CD4-positive, alpha-beta T cell (primary cell): ENCODE data around the gene OLFML3. TPM values are rescaled to one million over a fixed set of nuclear protein-coding genes. Genes with fewer than 3 reads are reported as not detected.

Experiments used
- ATAC-seq: fragments of 200-7000 bp; cut with Tn5 transposase; one replicate; pipeline ENCODE4 v1.10.0; 2022; ENCODE audit warnings: mild to moderate bottlenecking; ENCODE audit not compliant: poor library complexity
- CTCF ChIA-PET: fragments of 350-600 bp; sonication (Branson Sonifier 250); formaldehyde crosslinking; loops from one replicate; lab custom pipeline; 2021; ENCODE audit warnings: antibody characterized with exemption, inconsistent platforms; lab: Charles Lee
- POLR2A ChIA-PET: fragments of 350-600 bp; sonication (Branson Sonifier 250); formaldehyde crosslinking; loops from one replicate; lab custom pipeline; 2021; ENCODE audit warnings: antibody characterized with exemption, inconsistent platforms; lab: Charles Lee
- DNase-seq, 14 experiments: peaks; one replicate each; pipeline ENCODE4 v3.0.0-alpha.2; 2013 to 2020; ENCODE audit warnings: mixed read lengths in 2 of 14
- H3K27ac ChIP-seq, 2 donors: one replicate each; pipeline versions ENCODE4 v1.5.1 to v1.7.0; 2013; ENCODE audit warnings: low read length in 2 of 2, low read depth in 1 of 2, mild to moderate bottlenecking in 1 of 2
- H3K27me3 ChIP-seq, 2 experiments: 1 replicate in 1 of 2; 2 replicates in 1 of 2; pipeline versions ENCODE4 v1.6.1 to v1.7.0; 2013; ENCODE audit warnings: low read length in 2 of 2, control low read depth in 1 of 2, mild to moderate bottlenecking in 1 of 2, moderate library complexity in 1 of 2; ENCODE audit not compliant: insufficient read depth in 2 of 2, control insufficient read depth in 1 of 2
- H3K36me3 ChIP-seq: one replicate; pipeline ENCODE4 v1.6.1; 2013; ENCODE audit warnings: low read length, control low read depth; ENCODE audit not compliant: insufficient read depth
- H3K4me1 ChIP-seq: one replicate; pipeline ENCODE4 v1.6.1; 2013; ENCODE audit warnings: low read length, control low read depth; ENCODE audit not compliant: insufficient read depth
- H3K4me3 ChIP-seq: one replicate; pipeline ENCODE4 v1.5.1; 2013; ENCODE audit warnings: mild to moderate bottlenecking, low read length, moderate library complexity
- H3K9me3 ChIP-seq, 2 experiments: 1 replicate in 1 of 2; 2 replicates in 1 of 2; pipeline versions ENCODE4 v1.6.1 to v1.7.0; 2013; ENCODE audit warnings: low read length in 2 of 2, mild to moderate bottlenecking in 2 of 2, control low read depth in 1 of 2, moderate library complexity in 1 of 2; ENCODE audit not compliant: control insufficient read depth in 1 of 2, insufficient read depth in 1 of 2
- H3K27ac Mint-ChIP-seq: one replicate; pipeline ENCODE4 v1.8.0; 2020; ENCODE audit warnings: mixed read lengths
- H3K27me3 Mint-ChIP-seq: one replicate; pipeline ENCODE4 v1.8.0; 2021; ENCODE audit warnings: mixed read lengths
- H3K36me3 Mint-ChIP-seq: one replicate; pipeline ENCODE4 v1.8.0; 2021; ENCODE audit warnings: low read depth, mixed read lengths
- H3K4me1 Mint-ChIP-seq: one replicate; pipeline ENCODE4 v1.8.0; 2021; ENCODE audit warnings: low read depth, mixed read lengths
- H3K4me3 Mint-ChIP-seq: one replicate; pipeline ENCODE4 v1.8.0; 2020; ENCODE audit warnings: mild to moderate bottlenecking, mixed read lengths
- H3K9me3 Mint-ChIP-seq: one replicate; pipeline ENCODE4 v1.8.0; 2020; ENCODE audit warnings: mixed read lengths
- intact Hi-C, 2 experiments: fragments of 100-400 bp; cut with DNase I in 1 of 2; cut with micrococcal nuclease in 1 of 2; formaldehyde crosslinking; loops; one replicate each; pipeline versions ENCODE4 v1.15.1 to v1.9.0; 2023 to 2025; cut with DNase I, micrococcal nuclease
- total RNA-seq, 174 experiments: library from RNA in 2 of 174; stranded (reverse) in 2 of 174; gene quantifications; one replicate each; pipeline ENCODE4 v1.2.3 and lab custom pipeline; 2021 to 2026
- TF ChIP-seq, protein P1 (sequence below): fragments of 200-600 bp; IDR thresholded peaks from one replicate; pipeline ENCODE4 v1.8.0; 2022; ENCODE audit warnings: antibody characterized with exemption, mild to moderate bottlenecking

Gene OLFML3
- total RNA-seq, 2 experiments from 2014 or later: 0.30 to 0.31 TPM

DNA sequence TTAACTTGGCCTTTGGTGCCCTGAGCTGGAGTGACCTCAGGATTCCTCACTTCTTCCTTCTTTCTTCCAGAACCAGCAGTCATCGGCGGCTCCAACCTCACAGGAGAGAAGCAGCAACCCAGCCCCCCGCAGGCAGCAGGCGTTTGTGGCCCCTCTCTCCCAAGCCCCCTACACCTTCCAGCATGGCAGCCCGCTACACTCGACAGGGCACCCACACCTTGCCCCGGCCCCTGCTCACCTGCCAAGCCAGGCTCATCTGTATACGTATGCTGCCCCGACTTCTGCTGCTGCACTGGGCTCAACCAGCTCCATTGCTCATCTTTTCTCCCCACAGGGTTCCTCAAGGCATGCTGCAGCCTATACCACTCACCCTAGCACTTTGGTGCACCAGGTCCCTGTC, 6.3 kb upstream of the OLFML3 start:
- H3K27me3 ChIP-seq: no peaks in the 10 kb centered on the region
- H3K27ac ChIP-seq: no peak overlapping the region
- Mint-ChIP-seq H3K36me3 (peaks cover 95% of the 10 kb centered on the region), H3K9me3 (no peaks in the 10 kb centered on the region), H3K27me3 (no peaks in the 10 kb centered on the region), H3K4me3 (no peak overlapping the region), H3K4me1 (peaks cover 47% of the 10 kb centered on the region), H3K27ac (peak overlapping the region; percentile 61)
- intact Hi-C loops: loop anchor here in 1 of 2 experiments (5.0 kb wide), 1 partner anchor 36 kb away; no protein-coding TSS in a partner anchor
- H3K4me1 ChIP-seq: peaks cover 9% of the 10 kb centered on the region
- CTCF ChIA-PET: no interaction called here
- peaks cover 78% of the 10 kb centered on the region for H3K36me3 ChIP-seq
- TF ChIP-seq, protein P1, sequence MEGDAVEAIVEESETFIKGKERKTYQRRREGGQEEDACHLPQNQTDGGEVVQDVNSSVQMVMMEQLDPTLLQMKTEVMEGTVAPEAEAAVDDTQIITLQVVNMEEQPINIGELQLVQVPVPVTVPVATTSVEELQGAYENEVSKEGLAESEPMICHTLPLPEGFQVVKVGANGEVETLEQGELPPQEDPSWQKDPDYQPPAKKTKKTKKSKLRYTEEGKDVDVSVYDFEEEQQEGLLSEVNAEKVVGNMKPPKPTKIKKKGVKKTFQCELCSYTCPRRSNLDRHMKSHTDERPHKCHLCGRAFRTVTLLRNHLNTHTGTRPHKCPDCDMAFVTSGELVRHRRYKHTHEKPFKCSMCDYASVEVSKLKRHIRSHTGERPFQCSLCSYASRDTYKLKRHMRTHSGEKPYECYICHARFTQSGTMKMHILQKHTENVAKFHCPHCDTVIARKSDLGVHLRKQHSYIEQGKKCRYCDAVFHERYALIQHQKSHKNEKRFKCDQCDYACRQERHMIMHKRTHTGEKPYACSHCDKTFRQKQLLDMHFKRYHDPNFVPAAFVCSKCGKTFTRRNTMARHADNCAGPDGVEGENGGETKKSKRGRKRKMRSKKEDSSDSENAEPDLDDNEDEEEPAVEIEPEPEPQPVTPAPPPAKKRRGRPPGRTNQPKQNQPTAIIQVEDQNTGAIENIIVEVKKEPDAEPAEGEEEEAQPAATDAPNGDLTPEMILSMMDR: no peak
- POLR2A ChIA-PET: no interaction called here
- H3K9me3 ChIP-seq: no peaks in the 10 kb centered on the region
- ATAC-seq (no peak), DNase-seq (no peak)
- no peak overlapping the region for H3K4me3 ChIP-seq

DNA sequence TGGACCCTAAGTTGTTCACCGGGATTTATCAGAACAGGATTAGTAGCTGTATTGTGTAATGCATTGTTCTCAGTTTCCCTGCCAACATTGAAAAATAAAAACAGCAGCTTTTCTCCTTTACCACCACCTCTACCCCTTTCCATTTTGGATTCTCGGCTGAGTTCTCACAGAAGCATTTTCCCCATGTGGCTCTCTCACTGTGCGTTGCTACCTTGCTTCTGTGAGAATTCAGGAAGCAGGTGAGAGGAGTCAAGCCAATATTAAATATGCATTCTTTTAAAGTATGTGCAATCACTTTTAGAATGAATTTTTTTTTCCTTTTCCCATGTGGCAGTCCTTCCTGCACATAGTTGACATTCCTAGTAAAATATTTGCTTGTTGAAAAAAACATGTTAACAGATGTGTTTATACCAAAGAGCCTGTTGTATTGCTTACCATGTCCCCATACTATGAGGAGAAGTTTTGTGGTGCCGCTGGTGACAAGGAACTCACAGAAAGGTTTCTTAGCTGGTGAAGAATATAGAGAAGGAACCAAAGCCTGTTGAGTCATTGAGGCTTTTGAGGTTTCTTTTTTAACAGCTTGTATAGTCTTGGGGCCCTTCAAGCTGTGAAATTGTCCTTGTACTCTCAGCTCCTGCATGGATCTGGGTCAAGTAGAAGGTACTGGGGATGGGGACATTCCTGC, 3.9 kb upstream of the OLFML3 start:
- peaks cover 13% of the 10 kb centered on the region for H3K4me1 ChIP-seq
- H3K36me3 ChIP-seq: peaks cover 54% of the 10 kb centered on the region
- H3K4me3 Mint-ChIP-seq: no peak overlapping the region
- intact Hi-C loops: loop anchor here in 1 of 2 experiments (5.0 kb wide), 1 partner anchor 138 kb away; no protein-coding TSS in a partner anchor
- no peaks in the 10 kb centered on the region for H3K9me3 ChIP-seq
- POLR2A ChIA-PET: no interaction called here
- CTCF ChIA-PET: interaction anchor here (0.6 to 1.4 kb wide), 2 partner anchors 24 to 308 kb away, joined by 3 to 4 read pairs; no protein-coding TSS in a partner anchor
- ATAC-seq: peak; percentile 41
- TF ChIP-seq, protein P1: no peak
- no peaks in the 10 kb centered on the region for H3K27me3 Mint-ChIP-seq
- H3K4me3 ChIP-seq: no peak overlapping the region
- H3K27me3 ChIP-seq: no peaks in the 10 kb centered on the region
- DNase-seq: peak in 3 of 14 experiments; percentile 25 to 47 (median 39)
- H3K27ac Mint-ChIP-seq: peak overlapping the region; percentile 42
- H3K36me3 Mint-ChIP-seq: peaks cover 77% of the 10 kb centered on the region
- H3K9me3 Mint-ChIP-seq: no peaks in the 10 kb centered on the region
- no peak overlapping the region for H3K27ac ChIP-seq
- peaks cover 52% of the 10 kb centered on the region for H3K4me1 Mint-ChIP-seq

DNA sequence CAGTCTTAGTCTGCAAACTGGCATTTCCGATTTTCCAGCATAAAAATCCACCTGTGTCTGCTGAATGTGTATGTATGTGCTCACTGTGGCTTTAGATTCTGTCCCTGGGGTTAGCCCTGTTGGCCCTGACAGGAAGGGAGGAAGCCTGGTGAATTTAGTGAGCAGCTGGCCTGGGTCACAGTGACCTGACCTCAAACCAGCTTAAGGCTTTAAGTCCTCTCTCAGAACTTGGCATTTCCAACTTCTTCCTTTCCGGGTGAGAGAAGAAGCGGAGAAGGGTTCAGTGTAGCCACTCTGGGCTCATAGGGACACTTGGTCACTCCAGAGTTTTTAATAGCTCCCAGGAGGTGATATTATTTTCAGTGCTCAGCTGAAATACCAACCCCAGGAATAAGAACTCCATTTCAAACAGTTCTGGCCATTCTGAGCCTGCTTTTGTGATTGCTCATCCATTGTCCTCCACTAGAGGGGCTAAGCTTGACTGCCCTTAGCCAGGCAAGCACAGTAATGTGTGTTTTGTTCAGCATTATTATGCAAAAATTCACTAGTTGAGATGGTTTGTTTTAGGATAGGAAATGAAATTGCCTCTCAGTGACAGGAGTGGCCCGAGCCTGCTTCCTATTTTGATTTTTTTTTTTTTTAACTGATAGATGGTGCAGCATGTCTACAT, 2.5 kb upstream of the OLFML3 start:
- TF ChIP-seq, protein P1: no peak
- Histone ChIP-seq H3K4me3 (no peak overlapping the region), H3K27ac (no peak overlapping the region), H3K9me3 (no peaks in the 10 kb centered on the region), H3K27me3 (no peaks in the 10 kb centered on the region), H3K4me1 (peaks cover 13% of the 10 kb centered on the region), H3K36me3 (peaks cover 40% of the 10 kb centered on the region)
- Mint-ChIP-seq H3K4me3 (peak overlapping the region; percentile 42), H3K9me3 (no peaks in the 10 kb centered on the region), H3K27me3 (no peaks in the 10 kb centered on the region), H3K27ac (peak overlapping the region; percentile 65), H3K36me3 (peaks cover 68% of the 10 kb centered on the region), H3K4me1 (peaks cover 52% of the 10 kb centered on the region)
- ChIA-PET CTCF (interaction anchor here (0.5 to 1.9 kb wide), 7 partner anchors 29 to 306 kb away, joined by 3 to 7 read pairs (median 3); partner anchors contain the start of genes AP4B1 and HIPK1), POLR2A (interaction anchor here (0.9 to 1.6 kb wide), 3 partner anchors 45 to 104 kb away, joined by 4 read pairs; no protein-coding TSS in a partner anchor)
- peak in 2 of 14 experiments; percentile 38 to 44 for DNase-seq
- peak; percentile 37 for ATAC-seq
- intact Hi-C loops: loop anchor here in 1 of 2 experiments (5.0 kb wide), 1 partner anchor 139 kb away; no protein-coding TSS in a partner anchor
